ENCODE data around the gene CTNNA2. TPM values are rescaled to one million over a fixed set of nuclear protein-coding genes. Genes with fewer than 3 reads are reported as not detected.

CTNNA2 gene
- total and polyA plus RNA-seq, 2 of the 8 experiments (the other 6 are each of a cell fraction or from before 2014, with no cell fraction given): 3.9 to 9.0 TPM

DNA sequence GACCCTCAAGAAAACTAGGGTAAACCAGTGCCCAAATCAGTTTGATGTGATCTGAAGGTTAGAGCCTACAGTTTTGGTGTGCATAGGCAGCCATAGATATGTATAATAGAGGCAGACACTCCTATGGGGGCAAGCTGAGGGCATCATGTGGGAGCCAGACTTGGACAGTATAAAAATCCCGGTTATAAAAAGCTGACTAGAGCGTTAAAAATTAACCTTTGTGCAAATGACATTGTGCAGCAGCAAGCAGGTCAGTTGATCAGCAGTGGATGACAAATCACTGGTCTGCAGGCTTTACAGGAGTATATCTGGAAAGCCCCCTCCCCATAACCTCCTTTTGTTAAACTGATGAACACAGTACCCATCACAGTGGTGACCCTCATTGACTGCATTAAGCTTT, 107.8 kb downstream of the CTNNA2 start:
- no peak overlapping the region for H2AK5ac ChIP-seq (ENCODE audit: low read depth, low read length)
- ChIA-PET POLR2A (ENCODE audit: partially characterized antibody) (no interaction called here), CTCF (ENCODE audit: partially characterized antibody) (no interaction called here)
- FAIRE-seq: no peak
- no peak overlapping the region for H2BK12ac ChIP-seq (ENCODE audit: low read depth, low read length)
- no peak overlapping the region for H3K9ac ChIP-seq (replicated peaks in 1 of 4; ENCODE audit: extremely low read depth in 1 of 4, low read depth in 3 of 4, low read length in 3 of 4)
- H3K27ac ChIP-seq (ENCODE audit: low read depth, low read length): no peak overlapping the region
- H3K36me3 ChIP-seq (ENCODE audit: control insufficient read depth in 2 of 4, insufficient read depth in 4 of 4, low read length in 3 of 4): no peaks in the 10 kb centered on the region
- no peak overlapping the region for H3K18ac ChIP-seq (ENCODE audit: extremely low read depth, low read length)
- H3K79me2 ChIP-seq (ENCODE audit: control insufficient read depth in 1 of 2, insufficient read depth in 2 of 2, low read length in 2 of 2): no peaks in the 10 kb centered on the region
- no peak overlapping the region for H2BK5ac ChIP-seq (ENCODE audit: low read depth, low read length)
- no peak overlapping the region for H3K4ac ChIP-seq (replicated peaks; ENCODE audit: insufficient read length, low read depth, low read length)
- H3K4me3 ChIP-seq (ENCODE audit: extremely low read depth in 1 of 4, insufficient read depth in 2 of 4, low read depth in 3 of 4, low read length in 4 of 4): no peak overlapping the region
- no peaks in the 10 kb centered on the region for H3K9me3 ChIP-seq (ENCODE audit: insufficient read depth in 2 of 2, low read depth in 1 of 2, low read length in 1 of 2)
- WGBS, 2 experiments (ENCODE audit: extremely low coverage in 1 of 2, insufficient coverage in 1 of 2, insufficient read length in 1 of 2, insufficient replicate concordance in 2 of 2, low coverage in 1 of 2, low lambda C conversion rate in 2 of 2, missing lambda C conversion rate in 1 of 2): 97% methylated on average over 2 of the region's 2 CpGs; no CpG with 5 or more reads in 1 of the 2 experiments
- no peak overlapping the region for H2BK20ac ChIP-seq (ENCODE audit: low read length)
- no peak overlapping the region for H4K91ac ChIP-seq (replicated peaks; ENCODE audit: insufficient read length, low read length)
- no peak overlapping the region for H2BK120ac ChIP-seq (replicated peaks; ENCODE audit: low read depth, low read length)
- H4K20me1 ChIP-seq (replicated peaks in 1 of 2; ENCODE audit: control insufficient read depth in 1 of 2, insufficient read depth in 2 of 2, low read length in 2 of 2): no peaks in the 10 kb centered on the region
- no peaks in the 10 kb centered on the region; the same call in 1 of the 2 replicates for H3K23me2 ChIP-seq (ENCODE audit: low read depth, low read length)
- no peak overlapping the region for H3K23ac ChIP-seq (ENCODE audit: insufficient read length)
- H3K4me1 ChIP-seq (replicated peaks in 1 of 4; ENCODE audit: control insufficient read depth in 3 of 4, insufficient read depth in 4 of 4, low read length in 3 of 4): no peaks in the 10 kb centered on the region
- no peak overlapping the region for H3K56ac ChIP-seq (replicated peaks; ENCODE audit: insufficient read length, low read depth, low read length)
- H4K5ac ChIP-seq (ENCODE audit: insufficient read length, low read depth, low read length): no peak overlapping the region
- no peak for DNase-seq (ENCODE audit: low read depth in 1 of 2, low spot score in 2 of 2)
- no peak overlapping the region for H2AFZ ChIP-seq (ENCODE audit: low read length)
- no peaks in the 10 kb centered on the region for H3K27me3 ChIP-seq (replicated peaks in 1 of 4; ENCODE audit: control insufficient read depth in 3 of 4, extremely low read depth in 1 of 4, insufficient read depth in 3 of 4, low read length in 3 of 4)
- no peak overlapping the region for H3K4me2 ChIP-seq (ENCODE audit: insufficient read depth in 1 of 2, low read depth in 2 of 2, low read length in 2 of 2)
- no peak overlapping the region for H4K8ac ChIP-seq (ENCODE audit: extremely low read depth, insufficient read depth, low read length)
- no peaks in the 10 kb centered on the region for H3K79me1 ChIP-seq (ENCODE audit: low read depth, low read length)
- H2BK15ac ChIP-seq (ENCODE audit: low read length): no peak overlapping the region
- H3K14ac ChIP-seq (ENCODE audit: insufficient read length): no peak overlapping the region
- TF ChIP-seq TEAD4 (IDR thresholded peaks at IDR 0.05; ENCODE audit: low read depth, low read length): no peak
- no peak for TF ChIP-seq POLR2A (IDR thresholded peaks at IDR 0.05; ENCODE audit: control extremely low read depth in 1 of 2, low read depth in 2 of 2, low read length in 2 of 2)
- no peak for TF ChIP-seq EZH2 (IDR thresholded peaks at IDR 0.05; ENCODE audit: low read depth, low read length, severe bottlenecking)
- TF ChIP-seq NANOG (IDR thresholded peaks at IDR 0.05; ENCODE audit: insufficient read depth, low read depth, low read length, poor library complexity, severe bottlenecking): no peak
- TF ChIP-seq ZNF274 (IDR thresholded peaks at IDR 0.05; ENCODE audit: borderline replicate concordance, extremely low read depth, low read length): no peak
- TF ChIP-seq, protein P1, sequence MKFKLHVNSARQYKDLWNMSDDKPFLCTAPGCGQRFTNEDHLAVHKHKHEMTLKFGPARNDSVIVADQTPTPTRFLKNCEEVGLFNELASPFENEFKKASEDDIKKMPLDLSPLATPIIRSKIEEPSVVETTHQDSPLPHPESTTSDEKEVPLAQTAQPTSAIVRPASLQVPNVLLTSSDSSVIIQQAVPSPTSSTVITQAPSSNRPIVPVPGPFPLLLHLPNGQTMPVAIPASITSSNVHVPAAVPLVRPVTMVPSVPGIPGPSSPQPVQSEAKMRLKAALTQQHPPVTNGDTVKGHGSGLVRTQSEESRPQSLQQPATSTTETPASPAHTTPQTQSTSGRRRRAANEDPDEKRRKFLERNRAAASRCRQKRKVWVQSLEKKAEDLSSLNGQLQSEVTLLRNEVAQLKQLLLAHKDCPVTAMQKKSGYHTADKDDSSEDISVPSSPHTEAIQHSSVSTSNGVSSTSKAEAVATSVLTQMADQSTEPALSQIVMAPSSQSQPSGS (IDR thresholded peaks at IDR 0.05; ENCODE audit: low read length): no peak
- no peak for TF ChIP-seq SAP30 (IDR thresholded peaks at IDR 0.05; ENCODE audit: insufficient read depth, insufficient replicate concordance, low read length)
- TF ChIP-seq TAF7 (optimal IDR thresholded peaks at IDR 0.05; ENCODE audit: borderline replicate concordance, low read depth, low read length): no peak
- no peak for TF ChIP-seq BRCA1 (IDR thresholded peaks at IDR 0.05; ENCODE audit: low read depth, low read length)
- TF ChIP-seq CBX8 (IDR thresholded peaks at IDR 0.05; ENCODE audit: borderline replicate concordance, low read depth, low read length): no peak
- no peak for TF ChIP-seq CBX5 (IDR thresholded peaks at IDR 0.05; ENCODE audit: low read depth, low read length)
- TF ChIP-seq SRF (IDR thresholded peaks at IDR 0.05; ENCODE audit: low read depth, low read length): no peak
- no peak for TF ChIP-seq BCL11A (IDR thresholded peaks at IDR 0.05; ENCODE audit: low read depth in 2 of 2, low read length in 2 of 2)
- no peak for TF ChIP-seq POLR2AphosphoS5 (IDR thresholded peaks at IDR 0.05; ENCODE audit: low read depth, low read length)

Measured in H1 (cell line).